NCI-H526 treated with DMSO at 0.1 percent for 48 hours (cell line): ENCODE data around the gene BSDC1.
"Not testable (repeated sequence)": the region's sequence is repeated elsewhere in the genome, so short reads cannot be mapped to it uniquely, and the experiment has no call there.

Source experiments
- DNase-seq: peaks from one replicate; lab custom pipeline; 2025; lab: John Stamatoyannopoulos, UW

The BSDC1 gene, protein sequence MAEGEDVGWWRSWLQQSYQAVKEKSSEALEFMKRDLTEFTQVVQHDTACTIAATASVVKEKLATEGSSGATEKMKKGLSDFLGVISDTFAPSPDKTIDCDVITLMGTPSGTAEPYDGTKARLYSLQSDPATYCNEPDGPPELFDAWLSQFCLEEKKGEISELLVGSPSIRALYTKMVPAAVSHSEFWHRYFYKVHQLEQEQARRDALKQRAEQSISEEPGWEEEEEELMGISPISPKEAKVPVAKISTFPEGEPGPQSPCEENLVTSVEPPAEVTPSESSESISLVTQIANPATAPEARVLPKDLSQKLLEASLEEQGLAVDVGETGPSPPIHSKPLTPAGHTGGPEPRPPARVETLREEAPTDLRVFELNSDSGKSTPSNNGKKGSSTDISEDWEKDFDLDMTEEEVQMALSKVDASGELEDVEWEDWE

DNA sequence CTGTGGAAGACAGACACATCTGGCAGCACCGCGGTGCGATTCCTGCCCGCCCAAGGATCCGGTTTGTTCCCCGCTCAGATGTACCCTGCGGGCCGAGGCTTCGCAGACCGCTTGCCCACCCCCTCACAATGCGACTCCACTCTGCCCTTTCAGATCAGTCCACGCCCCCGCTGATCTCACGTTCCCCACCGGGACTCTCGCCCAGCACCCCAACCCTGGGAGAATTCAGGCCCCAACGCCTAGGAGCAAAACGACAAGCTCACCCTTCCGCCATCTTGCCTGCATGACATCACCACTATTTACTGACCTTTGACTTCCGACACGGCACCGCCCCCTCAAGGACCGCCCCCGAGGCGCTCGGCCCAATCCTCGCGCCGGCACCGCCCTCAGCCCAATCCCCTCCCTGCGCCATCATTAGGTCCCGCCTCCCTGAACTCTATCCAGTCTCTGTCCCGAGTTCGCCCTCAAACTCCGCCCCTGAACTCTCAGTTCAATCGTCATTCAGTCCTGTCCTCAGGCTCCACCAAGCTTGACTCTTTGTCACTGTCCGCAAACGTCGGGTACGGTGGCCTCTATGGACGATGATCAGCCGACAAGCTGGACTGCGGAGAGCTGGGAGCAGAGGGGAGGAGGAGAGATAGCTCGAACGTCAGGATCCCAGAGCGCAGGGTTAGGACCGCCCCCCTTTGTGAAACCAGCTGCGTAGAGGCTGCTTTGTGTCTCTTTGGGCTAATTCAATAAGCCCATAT lies at the start of gene BSDC1:
Gene BSDC1 (minus strand): TSS at position 301 of the 749 bp plus-strand sequence. CDS start 27 bp downstream, at position 274.
- peak; percentile 98 for DNase-seq

DNA sequence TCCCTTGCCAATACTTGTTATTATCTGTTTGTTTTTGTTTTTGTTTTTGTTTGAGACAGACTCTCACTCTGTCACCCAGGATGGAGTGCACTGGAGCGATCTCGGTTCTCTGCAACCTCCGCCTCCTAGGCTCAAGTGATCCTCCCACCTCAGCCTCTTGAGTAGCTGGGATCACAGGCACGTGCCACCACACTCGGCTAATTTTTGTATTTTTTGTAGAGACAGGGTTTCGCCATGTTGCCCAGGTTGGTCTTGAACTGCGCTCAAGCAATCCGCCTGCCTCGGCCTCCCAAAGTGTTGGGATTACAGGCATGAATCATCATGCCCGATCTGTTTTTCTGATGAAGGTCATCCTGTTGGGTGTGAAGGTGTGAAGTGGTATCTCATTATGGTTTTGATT lies 47.2 kb upstream of the BSDC1 start:
- DNase-seq: not testable (repeated sequence)

DNA sequence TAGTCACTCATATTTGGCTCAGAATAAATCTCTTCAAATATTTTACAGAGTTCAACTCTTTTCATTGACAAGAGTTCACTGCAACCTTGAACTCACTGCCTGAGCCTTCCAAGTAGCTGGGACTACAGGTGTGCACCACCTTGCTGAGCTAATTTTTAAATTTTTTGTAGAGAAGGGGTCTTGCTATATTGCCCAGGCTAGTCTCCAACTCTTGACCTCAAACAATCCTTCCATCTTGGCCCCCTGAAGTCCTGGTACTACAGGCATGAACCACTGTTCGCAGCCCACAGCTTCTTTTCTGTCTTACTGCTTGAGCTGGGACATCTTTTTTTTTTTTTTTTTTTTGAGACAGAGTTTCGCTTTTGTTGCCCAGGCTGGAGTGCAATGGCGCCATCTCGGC lies 44.5 kb upstream of the BSDC1 start:
- DNase-seq: not testable (repeated sequence)

DNA sequence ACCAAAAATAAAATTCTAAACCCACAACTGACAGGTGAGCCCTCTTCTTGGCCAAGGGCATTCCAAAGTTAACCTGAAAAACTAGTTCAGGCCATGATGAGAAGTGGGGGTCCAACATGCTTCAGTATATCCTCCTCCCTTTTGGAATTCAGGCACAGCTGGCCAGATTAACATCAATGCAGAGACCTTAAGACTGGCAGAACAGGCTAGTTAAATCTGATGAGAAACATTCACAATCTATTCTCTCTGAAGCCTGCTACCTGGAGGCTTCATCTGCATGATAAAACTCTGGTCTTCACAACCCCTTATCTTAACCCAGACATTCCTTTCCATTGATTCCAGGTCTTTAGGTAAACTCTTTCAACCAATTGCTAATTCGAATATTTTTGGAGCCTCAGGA lies 43.9 kb upstream of the BSDC1 start:
- DNase-seq: no peak

DNA sequence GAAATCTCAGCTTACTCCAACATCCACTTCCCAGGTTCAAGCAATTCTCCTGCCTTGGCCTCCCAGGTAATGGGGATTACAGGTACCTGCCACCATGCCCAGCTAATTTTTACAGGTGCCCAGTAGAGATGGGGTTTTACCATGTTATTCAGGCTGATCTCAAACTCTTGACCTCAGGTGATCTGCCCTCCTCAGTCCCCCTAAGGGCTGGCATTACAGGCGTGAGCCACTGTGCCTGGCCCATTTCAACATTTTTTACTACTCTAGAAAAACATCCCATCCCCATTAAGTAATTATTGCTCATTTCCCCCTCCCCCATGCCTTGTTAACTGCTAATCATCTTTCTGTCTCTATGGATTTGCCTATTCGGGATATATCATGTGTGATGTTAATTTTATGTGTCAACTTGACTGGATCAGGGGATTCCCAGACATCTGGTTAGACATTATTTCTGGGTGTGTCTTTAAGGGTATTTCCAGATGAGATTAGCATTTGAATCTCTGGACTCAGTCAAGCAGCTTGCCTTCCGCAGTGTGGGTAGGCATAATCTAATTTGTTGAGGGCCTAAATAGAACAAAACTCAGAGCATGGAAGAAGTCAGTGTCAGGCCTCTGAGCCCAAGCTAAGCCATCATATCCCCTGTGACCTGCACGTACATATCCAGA lies 37.6 kb upstream of the BSDC1 start:
- no peak for DNase-seq

DNA sequence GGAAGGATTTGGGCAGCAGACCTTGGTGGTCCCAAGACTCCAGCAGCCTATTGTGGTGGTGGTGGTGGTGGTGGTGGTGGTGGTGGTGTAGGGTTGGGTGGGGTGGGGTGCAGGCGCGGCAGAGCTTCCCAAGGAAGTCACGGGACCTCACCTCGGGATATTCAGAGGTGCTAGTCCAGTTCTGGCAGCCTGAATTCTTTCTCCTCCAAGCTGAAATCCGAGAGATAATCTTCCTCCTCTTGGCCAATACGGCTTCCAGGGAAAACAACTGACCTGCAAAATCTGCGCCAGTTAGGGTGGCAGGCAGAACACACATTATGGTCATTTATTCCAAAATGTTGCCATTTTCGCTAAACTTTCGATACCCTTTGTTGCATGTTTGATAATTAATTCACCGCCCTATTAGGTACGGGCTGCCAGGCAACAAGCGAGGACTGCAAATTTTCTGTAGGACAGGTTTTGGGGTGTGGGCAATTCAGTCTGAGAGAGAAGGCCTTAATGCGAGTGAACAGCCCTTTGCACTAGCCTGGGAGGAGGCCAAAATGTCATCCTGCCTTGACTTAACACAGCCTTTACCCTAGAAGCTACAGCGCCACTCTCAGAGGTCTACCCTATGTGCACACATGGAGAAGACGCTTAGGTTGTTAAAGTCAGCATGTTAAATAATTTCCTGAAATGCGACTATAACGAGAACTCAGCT lies 33.2 kb upstream of the BSDC1 start:
- no peak for DNase-seq

DNA sequence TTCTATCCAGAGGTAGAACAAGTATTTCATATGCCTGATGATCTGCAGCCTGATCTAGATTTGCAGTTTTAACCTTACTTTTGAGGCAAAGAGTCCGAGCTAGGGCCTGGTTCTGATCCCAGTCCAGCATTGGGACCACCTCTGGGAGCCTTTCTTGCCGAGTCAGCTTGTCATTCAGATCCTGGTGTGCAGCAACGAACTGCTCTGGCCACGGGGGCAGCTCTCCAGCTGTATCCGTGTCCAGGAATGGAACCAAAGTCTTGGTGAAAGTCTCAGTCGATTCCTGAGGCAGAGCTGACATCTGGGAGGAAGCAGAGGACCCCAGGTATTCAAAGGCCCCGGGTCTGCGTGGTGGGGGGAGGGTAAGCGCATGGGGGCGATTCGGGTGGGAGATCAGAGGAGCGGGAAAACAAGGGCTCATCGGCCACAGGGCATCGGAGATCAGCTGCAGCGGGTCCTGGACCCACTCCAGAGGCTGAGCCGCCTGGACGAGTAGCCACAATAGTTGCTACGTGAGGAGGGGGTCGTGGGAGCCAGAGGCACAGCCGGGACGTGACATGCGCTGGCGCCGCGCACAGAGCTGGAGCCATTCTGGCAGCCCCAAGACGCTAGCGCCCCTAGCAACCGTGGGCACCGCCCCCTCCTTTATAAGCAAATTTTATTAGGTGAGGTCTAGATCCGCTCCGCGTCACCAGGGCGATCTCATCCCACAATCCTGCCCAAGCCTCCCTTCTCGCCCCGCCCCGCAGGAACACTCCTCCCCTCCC lies 32.4 kb upstream of the BSDC1 start:
- peak; percentile 40 for DNase-seq

DNA sequence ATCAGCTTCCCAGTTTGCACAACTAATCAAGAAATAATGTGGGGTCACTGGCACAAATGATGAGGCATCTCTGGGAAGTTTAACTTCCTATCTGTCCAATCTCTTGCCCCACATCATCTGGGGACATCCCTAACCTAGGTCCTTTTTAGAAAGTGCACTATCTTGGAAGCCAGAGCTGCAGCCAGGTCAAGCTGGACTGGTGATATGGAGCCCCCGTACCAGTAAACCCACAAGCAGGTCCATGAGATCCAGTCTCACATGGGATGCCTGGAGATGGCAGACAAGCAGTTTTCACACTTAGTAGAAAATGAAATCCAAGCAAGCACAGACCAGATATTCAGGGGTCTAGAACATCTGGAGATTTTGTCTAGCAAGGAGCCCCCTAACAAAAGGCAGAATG lies 27.5 kb upstream of the BSDC1 start:
- no peak for DNase-seq

DNA sequence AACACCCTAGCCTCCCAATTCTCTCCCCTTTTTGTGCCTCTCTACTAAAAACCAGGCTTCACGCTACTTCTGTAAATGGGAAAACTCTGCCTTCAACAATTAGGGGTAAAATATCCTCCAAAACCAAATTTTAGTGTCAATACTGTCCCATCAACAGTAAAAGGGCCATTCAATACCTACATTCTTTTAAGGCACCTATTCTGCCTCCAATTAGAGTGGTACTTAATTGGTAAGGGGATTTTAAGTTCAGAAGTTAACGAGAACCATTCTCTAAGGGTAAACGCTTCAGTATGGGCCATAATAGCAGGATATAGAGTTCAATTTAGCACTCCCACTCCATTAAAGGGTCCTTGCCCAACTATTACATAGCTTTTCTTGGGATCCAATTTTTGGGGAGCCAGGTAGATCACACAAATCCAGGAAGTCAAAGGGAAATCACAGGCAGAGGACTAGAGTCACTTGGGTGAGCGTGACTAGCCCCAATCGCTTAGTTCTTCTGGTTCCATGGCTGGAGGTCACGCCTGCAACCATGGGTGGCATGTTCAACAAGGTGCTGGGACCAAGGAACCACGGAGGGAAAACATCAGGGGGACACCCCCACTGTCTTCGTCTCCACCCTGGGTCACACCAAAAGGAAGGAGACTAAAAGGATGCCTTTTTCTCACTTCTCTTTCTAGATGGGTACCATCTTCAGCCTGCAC lies 20.1 kb upstream of the BSDC1 start:
- DNase-seq: no peak

DNA sequence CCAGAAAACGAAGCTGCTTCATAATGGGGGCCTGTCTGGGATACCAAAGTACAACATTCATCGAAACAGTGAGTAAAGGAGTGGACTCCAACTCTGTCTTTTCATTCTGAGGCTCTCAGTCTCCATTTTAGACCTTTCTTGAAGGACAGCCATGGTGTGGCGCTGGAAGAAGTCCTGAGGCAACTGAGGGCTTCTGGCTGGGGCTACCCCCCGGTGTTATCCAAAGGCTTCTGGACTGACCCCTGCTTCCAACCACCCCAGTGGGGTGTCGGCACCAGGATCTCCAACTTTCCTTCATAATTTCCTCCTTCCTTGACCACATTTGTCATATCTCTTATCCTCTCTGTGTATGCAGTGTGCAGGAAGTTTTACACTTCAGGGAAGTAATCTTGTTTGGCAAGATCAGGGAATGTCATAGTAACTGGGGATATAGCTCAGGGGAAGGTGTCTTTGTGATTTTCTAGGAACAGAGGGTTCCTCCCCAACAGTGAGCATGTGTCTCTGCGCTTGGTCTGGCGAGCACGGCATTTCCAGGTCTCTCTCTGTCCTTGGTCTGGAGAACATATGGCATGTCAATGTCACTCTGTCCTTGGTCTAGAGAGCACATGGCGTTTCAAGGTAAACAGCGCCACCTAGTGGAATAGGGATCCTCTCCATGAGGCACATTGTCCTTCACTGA lies 19.4 kb upstream of the BSDC1 start:
- peak; percentile 52 for DNase-seq

DNA sequence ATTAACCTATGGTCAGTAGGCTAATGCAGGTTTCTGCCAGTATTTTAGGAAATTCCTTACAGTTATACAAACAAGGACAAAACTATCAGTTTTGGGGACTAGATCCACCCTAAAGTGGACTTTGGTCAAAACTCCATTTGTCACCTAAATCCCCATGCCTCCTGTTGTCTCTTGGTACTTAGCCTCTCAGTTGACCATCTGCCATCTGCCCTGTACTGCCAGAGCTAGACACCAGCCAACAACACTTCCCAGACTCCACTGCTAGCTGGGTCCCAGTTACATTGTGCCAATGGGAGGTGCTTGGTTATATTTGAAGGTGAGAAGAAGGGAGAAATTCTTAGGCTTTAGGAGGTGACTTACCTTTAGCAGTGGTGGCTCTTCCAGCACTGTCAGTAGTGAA lies 17.0 kb upstream of the BSDC1 start:
- no peak for DNase-seq

DNA sequence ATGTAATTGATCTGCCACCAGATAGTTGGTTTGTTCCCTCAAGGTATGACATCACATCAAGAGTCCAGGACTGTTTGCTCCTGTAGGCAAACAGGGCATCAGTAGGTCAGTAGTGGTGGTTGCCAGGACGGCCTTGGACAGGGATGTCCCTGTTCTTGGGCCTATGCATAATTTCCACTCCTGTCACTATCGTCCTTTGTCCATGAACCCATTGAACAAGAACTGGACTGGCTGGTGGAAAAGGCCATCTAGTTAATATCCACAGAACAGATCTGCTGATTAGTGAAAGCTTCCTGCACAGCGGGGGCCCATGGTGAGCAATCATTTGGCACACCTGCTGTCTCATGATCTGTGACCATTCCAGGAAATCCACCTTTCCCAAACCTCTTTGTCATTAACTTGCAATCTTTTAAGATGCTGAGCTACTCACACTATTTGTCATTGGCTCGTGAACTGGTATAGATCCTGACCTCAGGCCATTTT lies 12.4 kb upstream of the BSDC1 start:
- DNase-seq: no peak

DNA sequence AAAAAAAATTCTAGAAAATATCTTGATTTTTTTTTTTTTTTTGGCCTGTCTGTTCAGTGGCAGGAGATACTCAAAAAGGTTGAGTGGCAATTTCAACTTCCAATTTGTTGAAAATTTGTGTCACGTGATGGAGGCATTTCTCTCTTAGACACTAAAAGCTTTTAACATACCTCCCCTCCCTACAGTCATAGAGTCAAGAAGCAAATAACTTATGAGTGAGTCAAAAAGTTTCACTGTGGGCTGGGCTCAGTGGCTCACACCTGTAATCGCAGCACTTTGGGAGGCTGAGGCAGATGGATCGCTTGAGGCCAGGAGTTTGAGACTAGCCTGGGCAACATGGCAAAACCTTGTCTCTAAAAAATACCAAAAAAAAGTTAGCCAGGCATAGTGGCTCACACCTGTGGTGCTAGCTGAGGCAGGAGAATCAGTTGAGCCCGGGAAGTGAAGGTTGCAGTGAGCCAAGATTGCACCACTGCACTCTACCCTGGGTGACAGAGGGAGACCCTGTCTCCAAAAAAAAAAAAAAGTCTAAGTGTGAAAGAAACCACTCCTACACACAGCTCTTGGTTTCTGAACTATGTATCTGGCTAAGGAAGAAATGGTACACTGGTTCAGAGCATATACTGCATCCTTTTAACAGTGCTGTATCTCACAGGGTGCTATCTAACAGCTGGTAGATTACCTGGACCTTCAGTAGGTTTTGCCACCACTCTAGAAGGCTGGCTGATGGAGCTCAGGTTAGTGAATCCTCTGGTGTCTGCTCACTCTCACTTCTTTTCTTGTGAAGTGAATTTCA lies 11.6 kb upstream of the BSDC1 start:
- DNase-seq: no peak

DNA sequence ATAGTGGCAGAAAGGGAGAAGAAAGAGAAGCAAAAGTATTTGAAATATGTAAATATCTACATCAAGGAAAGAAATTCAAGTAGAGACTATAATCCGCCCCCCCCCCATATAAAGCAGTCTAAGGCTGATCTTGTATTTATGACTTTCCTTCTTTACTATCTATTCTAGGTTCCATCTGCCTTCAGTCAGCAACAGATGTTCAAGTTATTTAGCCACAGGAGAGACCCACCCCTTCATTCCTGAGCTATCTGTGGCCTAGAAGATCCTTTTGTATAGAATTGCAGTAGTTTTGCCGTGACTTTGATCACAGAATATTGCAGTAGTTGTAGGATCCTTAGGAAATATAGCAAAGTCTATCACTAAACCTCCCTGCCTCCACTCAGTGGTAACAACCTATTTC lies 10.7 kb upstream of the BSDC1 start:
- DNase-seq: no peak

DNA sequence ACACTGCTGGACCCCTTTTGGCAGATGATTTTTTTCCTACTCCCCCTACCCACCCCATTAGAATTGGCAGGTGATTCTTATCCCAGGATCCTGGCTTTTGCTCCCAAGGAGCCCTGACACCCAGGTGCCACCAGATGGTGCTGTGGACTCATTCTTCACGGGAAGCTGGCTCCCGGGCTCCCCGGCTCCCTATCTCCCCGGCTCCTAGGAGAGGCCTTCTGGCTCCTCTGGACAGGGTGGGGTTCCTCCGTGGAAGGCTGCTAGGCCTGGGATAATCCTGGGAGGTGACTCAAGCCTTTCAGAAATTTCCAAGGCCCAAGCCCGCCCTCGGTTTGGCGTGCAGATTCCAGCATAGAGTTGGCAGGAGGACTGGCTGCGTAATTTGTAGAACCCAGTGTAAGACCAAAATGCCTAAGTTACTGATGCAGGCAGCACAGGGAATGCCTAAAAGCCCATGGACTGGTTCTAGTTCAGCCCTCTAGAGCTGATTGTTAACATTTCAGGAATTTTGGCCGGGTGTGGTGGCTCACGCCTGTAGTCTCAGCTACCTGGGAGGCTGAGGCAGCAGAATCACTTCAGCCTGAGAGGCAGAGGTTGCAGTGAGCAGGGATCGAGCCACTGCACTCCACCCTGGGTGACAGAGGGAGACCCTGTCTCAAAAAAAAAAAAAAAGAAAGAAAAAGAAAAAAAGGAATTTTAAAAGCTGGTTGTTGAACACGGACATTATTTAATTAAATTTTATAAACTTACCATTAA lies 6.8 kb upstream of the BSDC1 start:
- peak; percentile 52 for DNase-seq

DNA sequence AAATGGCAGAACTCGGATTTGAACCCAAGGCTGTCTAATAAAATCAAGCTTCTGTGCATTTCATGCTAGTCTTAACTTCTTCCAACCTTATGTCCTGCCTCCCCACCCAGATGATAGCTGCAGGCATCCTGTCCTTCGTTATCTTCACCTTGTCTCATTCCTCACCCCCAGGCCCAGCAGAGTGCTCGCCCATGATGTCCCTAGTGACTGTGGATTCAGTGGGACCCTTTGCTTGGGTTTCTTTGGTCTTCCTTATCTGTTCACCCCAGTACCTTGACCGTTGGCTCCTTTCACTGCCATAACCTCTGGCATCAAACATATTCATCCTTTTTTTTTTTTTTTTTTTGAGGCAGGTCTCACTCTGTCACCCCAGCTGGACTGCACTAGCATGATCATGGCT lies 5.6 kb upstream of the BSDC1 start:
- no peak for DNase-seq

DNA sequence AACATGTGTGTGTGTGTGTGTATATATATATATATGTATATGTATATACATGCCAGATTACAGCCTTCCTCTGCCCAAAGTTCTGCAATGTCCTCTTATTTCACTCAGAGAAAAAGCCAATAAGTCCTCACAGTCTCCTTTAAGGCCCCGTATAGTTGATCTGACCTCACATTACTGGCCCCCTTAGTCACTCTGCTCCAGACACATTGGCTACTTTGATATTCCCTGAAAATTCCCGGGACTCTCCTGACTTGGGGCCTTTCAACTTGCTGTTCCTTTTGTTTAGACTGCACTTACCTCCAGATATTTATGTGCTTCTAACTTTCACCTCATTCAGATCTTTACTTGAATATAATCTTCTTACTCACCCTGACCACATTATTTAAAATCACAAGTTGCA lies 4.2 kb upstream of the BSDC1 start:
- no peak for DNase-seq

DNA sequence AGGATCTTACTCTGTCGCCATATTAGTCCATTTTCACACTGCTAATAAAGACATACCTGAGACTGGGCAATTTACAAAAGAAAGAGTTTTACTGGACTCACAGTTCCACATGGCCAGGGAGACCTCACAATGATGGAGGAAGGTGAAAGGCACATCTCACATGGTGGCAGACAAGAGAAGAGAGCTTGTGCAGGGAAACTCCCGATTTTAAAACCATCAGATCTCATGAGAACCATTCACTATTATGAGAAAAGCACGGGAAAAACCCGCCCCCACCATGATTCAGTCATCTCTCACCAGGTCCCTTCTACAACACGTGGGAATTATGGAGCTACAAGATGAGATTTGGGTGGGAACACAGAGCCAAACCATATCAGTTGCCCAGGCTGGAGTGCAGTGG lies 2.3 kb upstream of the BSDC1 start:
- DNase-seq: not testable (repeated sequence)
